Mesothelial cell of epicardium (in vitro differentiated cells): ENCODE measurements around the gene RCAN2. TPM values are rescaled to one million over a fixed set of nuclear protein-coding genes. Genes with fewer than 3 reads are reported as not detected.

Source experiments
- DNase-seq, 2 experiments: peaks; one replicate each; pipeline ENCODE4 v3.0.0; 2021; ENCODE audit warnings: low spot score in 2 of 2; ENCODE audit not compliant: unreplicated experiment in 2 of 2
- H3K27ac Mint-ChIP-seq: 2 replicates; pipeline ENCODE4 v1.8.0; 2021; ENCODE audit warnings: mixed read lengths
- H3K27me3 Mint-ChIP-seq: 2 replicates; pipeline ENCODE4 v1.8.0; 2021; ENCODE audit warnings: low read depth, mixed read lengths
- H3K36me3 Mint-ChIP-seq: 2 replicates; pipeline ENCODE4 v1.8.0; 2021; ENCODE audit warnings: mixed read lengths
- H3K4me1 Mint-ChIP-seq: 2 replicates; pipeline ENCODE4 v1.8.0; 2021; ENCODE audit warnings: mixed read lengths
- H3K4me3 Mint-ChIP-seq: 2 replicates; pipeline ENCODE4 v1.8.0; 2021; ENCODE audit warnings: mild to moderate bottlenecking, moderate library complexity, mixed read lengths
- H3K9me3 Mint-ChIP-seq: 2 replicates; pipeline ENCODE4 v1.8.0; 2021; ENCODE audit warnings: mixed read lengths
- CTCF ChIP-seq: fragments of 200-600 bp; sonication (generic); IDR thresholded peaks from one replicate; pipeline ENCODE4 v1.5.0; 2021; ENCODE audit warnings: antibody characterized with exemption; ENCODE audit not compliant: unreplicated experiment
- total RNA-seq: library from RNA; stranded (reverse); gene quantifications from 3 replicates; pipeline ENCODE4 v1.2.1, GENCODE V29; 2021

RCAN2 gene
- total RNA-seq, 1 donor from 2014 or later, result 4.0 TPM

DNA sequence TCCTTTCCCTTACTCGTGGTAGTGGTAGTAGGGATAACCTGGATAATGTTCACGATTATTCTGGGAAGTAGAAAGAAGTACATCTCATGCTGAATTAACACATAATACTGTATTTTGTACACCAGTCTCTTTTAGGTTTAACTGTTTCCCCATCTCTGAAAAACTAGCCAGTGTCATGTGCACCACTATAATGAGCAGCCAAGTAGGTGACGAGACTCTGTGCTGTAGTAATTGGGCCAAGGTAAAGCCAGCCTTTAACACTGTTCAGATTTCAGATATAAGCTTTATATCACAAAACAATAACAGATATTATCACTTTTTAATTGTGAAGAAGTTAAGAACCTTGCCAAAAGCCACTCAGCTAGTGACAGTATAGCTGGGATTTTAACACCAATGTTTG, 219.5 kb downstream of the RCAN2 start:
- no peak for TF ChIP-seq CTCF
- Mint-ChIP-seq H3K36me3 (no peaks in the 10 kb centered on the region), H3K9me3 (no peaks in the 10 kb centered on the region), H3K4me1 (peaks cover 6% of the 10 kb centered on the region), H3K27me3 (no peaks in the 10 kb centered on the region), H3K27ac (no peak overlapping the region), H3K4me3 (no peak overlapping the region)
- no peak for DNase-seq

- H3K27me3 Mint-ChIP-seq, result no peaks in the 10 kb centered on the region
- no peak overlapping the region for H3K4me3 Mint-ChIP-seq
- H3K9me3 Mint-ChIP-seq, result no peaks in the 10 kb centered on the region
- H3K27ac Mint-ChIP-seq, result no peak overlapping the region
- TF ChIP-seq CTCF, result no peak
- H3K36me3 Mint-ChIP-seq, result no peaks in the 10 kb centered on the region
- H3K4me1 Mint-ChIP-seq, result peaks cover under 1% of the 10 kb centered on the region
- no peak for DNase-seq
Observed at GRCh38 chr6:46271107-46271506, 220.1 kb downstream of the RCAN2 start.

DNA sequence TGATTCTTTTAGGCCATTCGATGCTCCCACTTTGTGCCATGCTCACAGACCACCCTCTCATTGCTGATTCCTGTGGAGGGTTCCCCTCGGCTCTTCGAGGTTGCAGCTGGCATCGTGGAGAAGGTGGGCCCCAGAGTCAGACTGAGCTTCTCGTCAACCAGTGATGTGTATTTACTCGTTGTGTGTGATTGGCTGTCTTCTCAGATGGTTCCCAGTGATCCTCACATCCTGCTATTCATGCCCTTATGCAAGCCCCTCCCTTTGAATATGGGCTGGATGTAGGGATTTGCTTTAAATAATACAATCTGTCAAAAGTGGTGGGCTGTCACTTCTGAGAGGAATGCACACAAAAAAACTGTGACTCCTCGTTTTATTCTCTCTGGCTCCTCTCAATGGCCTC, 220.9 kb downstream of the RCAN2 start:
- DNase-seq, result no peak
- Mint-ChIP-seq H3K4me3 (no peak overlapping the region), H3K27ac (no peak overlapping the region), H3K36me3 (no peaks in the 10 kb centered on the region), H3K4me1 (no peaks in the 10 kb centered on the region), H3K9me3 (no peaks in the 10 kb centered on the region), H3K27me3 (no peaks in the 10 kb centered on the region)
- no peak for TF ChIP-seq CTCF

DNA sequence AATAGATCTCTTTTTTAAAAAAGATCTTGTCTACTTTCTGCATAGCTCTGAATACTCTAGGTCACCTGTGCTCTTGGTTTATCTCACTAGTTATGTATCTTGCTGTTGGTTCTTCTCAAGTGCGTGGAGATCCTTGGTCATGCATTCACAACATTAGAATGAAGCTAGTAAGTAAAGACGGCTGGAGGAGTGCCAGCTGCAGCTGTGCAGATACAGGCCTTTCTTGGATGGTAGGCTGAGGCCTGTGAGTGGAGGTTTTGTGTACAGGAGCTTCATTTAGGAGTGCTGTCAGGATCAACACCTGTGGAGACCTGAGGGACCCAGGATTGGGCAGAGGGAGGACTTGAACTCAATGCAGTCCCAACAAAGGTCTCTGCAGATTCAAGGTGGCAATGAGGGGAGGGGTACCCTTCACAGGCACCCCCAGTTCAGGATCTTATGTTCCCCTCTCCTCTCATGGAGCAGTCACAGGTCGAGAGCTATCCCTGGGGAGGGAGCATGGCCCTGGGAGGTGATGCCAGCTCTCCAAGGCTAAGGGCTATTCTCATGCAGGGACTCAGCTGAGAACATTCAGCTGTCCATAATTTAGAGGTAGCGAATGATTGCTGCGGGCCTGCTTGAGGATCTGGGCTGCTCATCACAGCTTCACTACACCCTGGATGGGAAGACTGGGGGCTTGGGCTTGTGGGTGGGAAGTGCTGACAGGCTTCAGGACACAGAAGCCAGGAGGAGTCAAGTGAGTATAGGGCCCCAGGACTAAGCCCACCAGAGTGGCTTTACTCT, 221.6 kb downstream of the RCAN2 start:
- no peak overlapping the region for H3K27ac Mint-ChIP-seq

DNA sequence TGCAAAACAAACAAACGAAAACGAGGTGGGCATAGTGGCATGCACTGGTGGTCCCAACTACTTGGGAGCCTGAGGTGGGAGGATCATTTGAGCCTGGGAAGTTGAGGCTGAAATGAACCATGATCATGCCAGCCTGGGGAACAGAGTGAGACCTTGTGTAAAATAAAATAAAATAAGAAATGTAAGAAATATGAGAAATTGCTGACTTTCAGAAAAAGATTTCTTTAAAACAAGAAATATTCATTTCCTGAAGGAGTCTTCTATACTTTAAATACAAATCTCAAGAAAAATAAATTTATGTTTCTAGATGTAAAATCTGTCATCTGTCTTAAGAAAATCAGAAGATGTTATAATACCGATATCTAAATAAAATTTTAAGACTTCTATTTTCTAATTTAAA, 223.7 kb downstream of the RCAN2 start:
- Mint-ChIP-seq H3K9me3 (no peaks in the 10 kb centered on the region), H3K36me3 (no peaks in the 10 kb centered on the region), H3K4me3 (no peak overlapping the region), H3K4me1 (peaks cover 19% of the 10 kb centered on the region), H3K27me3 (no peaks in the 10 kb centered on the region), H3K27ac (no peak overlapping the region)
- DNase-seq, result no peak
- TF ChIP-seq CTCF, result no peak

More for the DNA sequence above, 221.6 kb downstream of the RCAN2 start:
- peaks cover 6% of the 10 kb centered on the region for H3K4me1 Mint-ChIP-seq
- H3K27me3 Mint-ChIP-seq, result no peaks in the 10 kb centered on the region
- H3K4me3 Mint-ChIP-seq, result no peak overlapping the region
- no peaks in the 10 kb centered on the region for H3K36me3 Mint-ChIP-seq
- no peaks in the 10 kb centered on the region for H3K9me3 Mint-ChIP-seq
- DNase-seq, result no peak
- no peak for TF ChIP-seq CTCF
